Psoas muscle (tissue), 8 donors: ENCODE measurements around the gene PAXIP1. TPM values are rescaled to one million over a fixed set of nuclear protein-coding genes. Genes with fewer than 3 reads are reported as not detected.
A peak's percentile ranks its signal among the peaks of the same experiment; 100 is the strongest.

ENCODE experiments used
- ATAC-seq, 4 donors: fragments of 200-7000 bp; cut with Tn5 transposase; one replicate each; pipeline ENCODE4 v1.9.1; 2020; ENCODE audit warnings: moderate library complexity in 3 of 4, mild to moderate bottlenecking in 2 of 4
- DNase-seq, 2 donors: peaks; one replicate each; pipeline ENCODE4 v3.0.0-alpha.2; 2020
- H3K27ac ChIP-seq: fragments of 200-600 bp; one replicate; pipeline ENCODE4 v1.8.0; 2022
- H3K27me3 ChIP-seq, 3 donors: fragments of 200-600 bp in 1 of 3; one replicate each; pipeline versions ENCODE4 v1.6.1 to v1.8.0; 2013 to 2022; ENCODE audit warnings: low read length in 2 of 3, mild to moderate bottlenecking in 2 of 3, moderate library complexity in 1 of 3; ENCODE audit not compliant: insufficient read depth in 3 of 3
- H3K36me3 ChIP-seq, 2 donors: fragments of 200-600 bp in 1 of 2; one replicate each; pipeline versions ENCODE4 v1.6.1 to v1.8.0; 2013 to 2022; ENCODE audit warnings: low read depth in 1 of 2, mild to moderate bottlenecking in 1 of 2, moderate library complexity in 1 of 2; ENCODE audit not compliant: insufficient read depth in 1 of 2
- H3K4me1 ChIP-seq: fragments of 200-600 bp; one replicate; pipeline ENCODE4 v1.8.0; 2022
- H3K4me3 ChIP-seq: fragments of 200-600 bp; one replicate; pipeline ENCODE4 v1.8.0; 2022; ENCODE audit warnings: mild to moderate bottlenecking
- H3K9me3 ChIP-seq: fragments of 200-600 bp; one replicate; pipeline ENCODE4 v1.8.0; 2022
- CTCF ChIP-seq: fragments of 200-600 bp; IDR thresholded peaks from one replicate; pipeline ENCODE4 v1.8.0; 2022; ENCODE audit warnings: antibody characterized with exemption
- WGBS, 3 donors: extraction: QIAGEN DNeasy Blood & Tissue Kit; methylation state at CpG; one replicate each; pipeline versions ENCODE4 v1.1.6 to v1.1.7; 2013; 5-methylcytosine and 5-hydroxymethylcytosine counted together
- intact Hi-C, 2 donors: fragments of 100-400 bp; cut with DNase I; formaldehyde crosslinking; loops; one replicate each; pipeline versions ENCODE4 v1.11.0 to v1.14.2; 2022
- polyA plus RNA-seq, 3 donors: library from polyadenylated mRNA; stranded (reverse); fragments of 200-250 nt; gene quantifications; one replicate each; pipeline ENCODE4 v1.2.3, GENCODE V29; 2013
- total RNA-seq, 4 donors: library from RNA; stranded (reverse); fragmentation: NEBNext Ultra II Directional in 2 of 4; extraction: Animal tissue kit (Norgen Biotek cat#: 25700) in 2 of 4; gene quantifications; one replicate each; pipeline versions ENCODE4 v1.2.1 to v1.2.4, GENCODE V29; 2021 to 2023
- donor health status: healthy with polysubstance abuse.
- donor health status: DM: no; HTN: no; CAD: no; lungs with moderate emphysema.
- donor health status: Bipolar disorder and iron deficiency.
- donor health status: healthy.
- donor health status: DM: yes; HTN: yes; CAD: no.
- donor health status: DM: no; HTN: no; CAD: no.
- donor health status: DM: no; HTN: no; CAD: no.
- donor health status: DM: yes; HTN: yes; CAD: no.

Gene PAXIP1
- total and polyA plus RNA-seq, 7 donors, result 3.5 to 7.3 (median 6.2) TPM

GRCh38 chr7:154984601-154985188, 18.2 kb downstream of the PAXIP1 start:
- H3K27ac ChIP-seq, result no peak overlapping the region
- no peak for TF ChIP-seq CTCF
- peaks cover 0 to 18% of the 10 kb centered on the region in 2 donors for H3K36me3 ChIP-seq
- ATAC-seq, result peak; percentile 58 to 88 (median 74)
- DNase-seq, result no peak
- 25 to 43% (median 27%) methylated on average over 6 of the region's 6 CpGs for WGBS, 3 donors
- no peaks in the 10 kb centered on the region for H3K9me3 ChIP-seq
- H3K4me1 ChIP-seq, result peaks cover 8% of the 10 kb centered on the region
- intact Hi-C loops, result no loop called here
- H3K4me3 ChIP-seq, result no peak overlapping the region
- no peaks in the 10 kb centered on the region for H3K27me3 ChIP-seq

- ATAC-seq (no peak), DNase-seq (no peak)
- intact Hi-C loops, result no loop called here
- no peak overlapping the region for H3K27ac ChIP-seq
- no peaks in the 10 kb centered on the region for H3K27me3 ChIP-seq
- no peaks in the 10 kb centered on the region for H3K9me3 ChIP-seq
- H3K4me1 ChIP-seq, result no peaks in the 10 kb centered on the region
- H3K4me3 ChIP-seq, result no peak overlapping the region
- TF ChIP-seq CTCF, result no peak
- WGBS, 3 donors, result 73 to 81% (median 75%) methylated on average over 3 of the region's 3 CpGs
- H3K36me3 ChIP-seq, result peaks cover 0 to 56% of the 10 kb centered on the region in 2 donors
Measured at GRCh38 chr7:154978017-154978416, 24.9 kb downstream of the PAXIP1 start.

- TF ChIP-seq CTCF, result no peak
- no peak for DNase-seq
- H3K27ac ChIP-seq, result no peak overlapping the region
- no peak overlapping the region for H3K4me3 ChIP-seq
- no peaks in the 10 kb centered on the region for H3K4me1 ChIP-seq
- ATAC-seq, result no peak
- H3K36me3 ChIP-seq, result peaks cover 0 to 54% of the 10 kb centered on the region in 2 donors
- 76 to 82% (median 78%) methylated on average over 6 of the region's 6 CpGs for whole genome bisulfite sequencing, 3 donors
- H3K27me3 ChIP-seq, result no peaks in the 10 kb centered on the region
- H3K9me3 ChIP-seq, result no peaks in the 10 kb centered on the region
- intact Hi-C loops, result no loop called here
Measured at GRCh38 chr7:154977250-154977649, 25.7 kb downstream of the PAXIP1 start.

GRCh38 chr7:154976844-154977243, 26.1 kb downstream of the PAXIP1 start:
- ATAC-seq, result no peak
- Histone ChIP-seq H3K27ac (no peak overlapping the region), H3K4me3 (no peak overlapping the region), H3K27me3 (no peaks in the 10 kb centered on the region), H3K4me1 (no peaks in the 10 kb centered on the region), H3K9me3 (no peaks in the 10 kb centered on the region), H3K36me3 (peaks cover 0 to 53% of the 10 kb centered on the region in 2 donors)
- no peak for TF ChIP-seq CTCF
- WGBS, 3 donors, result 88 to 92% (median 91%) methylated on average over 4 of the region's 4 CpGs
- intact Hi-C loops, result no loop called here
- no peak for DNase-seq

- H3K9me3 ChIP-seq, result no peaks in the 10 kb centered on the region
- DNase-seq (no peak), ATAC-seq (no peak)
- no peaks in the 10 kb centered on the region for H3K27me3 ChIP-seq
- no peaks in the 10 kb centered on the region for H3K4me1 ChIP-seq
- no peak for TF ChIP-seq CTCF
- H3K4me3 ChIP-seq, result no peak overlapping the region
- H3K36me3 ChIP-seq, result peaks cover 0 to 59% of the 10 kb centered on the region in 2 donors
- H3K27ac ChIP-seq, result no peak overlapping the region
- WGBS, 3 donors, result 91 to 93% (median 92%) methylated on average over 7 of the region's 7 CpGs
- intact Hi-C loops, result no loop called here
Measured at GRCh38 chr7:154975984-154976383, 26.9 kb downstream of the PAXIP1 start.
